H1 (cell line): ENCODE results near the gene NRIP2. TPM values are rescaled to one million over a fixed set of nuclear protein-coding genes. Genes with fewer than 3 reads are reported as not detected.

ENCODE experiments used
- ASH2L ChIP-seq: fragments of 200-600, 300-600 bp; sonication (generic); IDR thresholded peaks from one replicate; pipeline ENCODE4 v1.7.1; 2017; ENCODE audit warnings: low read length
- polyA plus RNA-seq, 7 experiments: library from polyadenylated mRNA; depleted of rRNA in 3 of 7; stranded (reverse) in 5 of 7; unstranded in 2 of 7; fragments of >200 nt in 5 of 7; fragments of 200-250 nt in 2 of 7; gene quantifications; 1 replicate in 5 of 7; 2 replicates in 1 of 7; 4 replicates in 1 of 7; pipeline versions ENCODE4 v1.2.1 to v1.2.3, GENCODE V29; 2011 to 2013; ENCODE audit warnings: missing spikeins in 2 of 7, mixed read lengths in 2 of 7
- total RNA-seq: library from RNA; stranded (reverse); fragmentation: NEBNext Ultra II Directional; extraction: Animal tissue kit (Norgen Biotek cat#: 25700); gene quantifications from 2 replicates; pipeline ENCODE4 v1.2.1, GENCODE V29; 2021

The NRIP2 gene
- total and polyA plus RNA-seq, 2 of the 8 experiments (the other 6 are each of a cell fraction or from before 2014, with no cell fraction given) = 0.06 TPM; not detected in 1

DNA sequence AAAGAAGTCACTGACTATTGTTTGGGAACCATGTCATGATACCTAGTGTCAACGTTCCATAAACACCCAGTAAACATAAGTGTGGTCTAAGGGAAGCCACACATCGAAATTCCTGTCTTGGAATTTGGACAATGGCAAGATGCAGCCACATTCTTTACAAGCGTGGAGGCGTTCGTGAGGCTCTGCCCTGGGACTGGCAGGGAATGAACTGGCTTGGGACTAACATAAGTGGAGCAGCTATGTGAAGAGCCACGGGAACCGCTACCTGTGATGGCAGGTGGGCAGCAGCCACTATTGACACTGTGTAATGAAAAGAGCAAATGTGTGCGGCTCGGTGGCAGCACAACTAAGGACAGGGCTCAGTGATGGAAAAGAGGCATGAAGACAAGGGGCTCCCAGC, 10.0 kb upstream of the NRIP2 start (continued):
- no peak for TF ChIP-seq ASH2L
